22Rv1 (cell line): Measurements from ENCODE around the gene TIMM22.

Experiments used
- H3K27ac ChIP-seq: fragments of 450-650 bp; 2 replicates; pipeline ENCODE4 v1.5.1; 2017
- CTCF ChIP-seq: fragments of 450-650 bp; IDR thresholded peaks from 2 replicates; pipeline ENCODE4 v1.5.1; 2017; ENCODE audit warnings: mild to moderate bottlenecking
- ZFX ChIP-seq: fragments of 450-650 bp; IDR thresholded peaks from 2 replicates; pipeline ENCODE4 v1.6.1; 2017; ENCODE audit warnings: antibody characterized with exemption, borderline replicate concordance

The TIMM22 gene

GRCh38 chr17:956905-957304 is 40.0 kb upstream of the TIMM22 start:
- no peak overlapping the region for H3K27ac ChIP-seq
- TF ChIP-seq CTCF (no peak), ZFX (no peak)

GRCh38 chr17:957856-958421 is 39.0 kb upstream of the TIMM22 start:
- no peak overlapping the region for H3K27ac ChIP-seq

GRCh38 chr17:958712-959451 is 38.0 kb upstream of the TIMM22 start:
- TF ChIP-seq CTCF (no peak), ZFX (no peak)
- H3K27ac ChIP-seq: no peak overlapping the region

More at GRCh38 chr17:957856-958421, 39.0 kb upstream of the TIMM22 start:
- TF ChIP-seq ZFX (no peak), CTCF (no peak)

GRCh38 chr17:962166-962565 is 34.8 kb upstream of the TIMM22 start:
- H3K27ac ChIP-seq: no peak overlapping the region
- TF ChIP-seq CTCF: no peak
- TF ChIP-seq ZFX: no peak

- H3K27ac ChIP-seq: no peak overlapping the region
- TF ChIP-seq CTCF (no peak), ZFX (no peak)
Observed at GRCh38 chr17:962670-963069, 34.3 kb upstream of the TIMM22 start.

- no peak overlapping the region for H3K27ac ChIP-seq
- TF ChIP-seq ZFX: no peak
- no peak for TF ChIP-seq CTCF
Observed at GRCh38 chr17:964876-965275, 32.1 kb upstream of the TIMM22 start.

GRCh38 chr17:965311-965989 is 31.5 kb upstream of the TIMM22 start:
- TF ChIP-seq CTCF (no peak), ZFX (no peak)
- H3K27ac ChIP-seq: no peak overlapping the region
